HG03108 (cell line): ENCODE results near the gene PCDHGA1.

Experiments
- ATAC-seq: cut with Tn5 transposase; IDR thresholded peaks from one replicate; pipeline ENCODE4 v1.9.1; 2021; ENCODE audit warnings: moderate library complexity; ENCODE audit not compliant: unreplicated experiment

Gene PCDHGA1

GRCh38 chr5:141512390-141512910 is 182.1 kb downstream of the PCDHGA1 start:
- ATAC-seq = no peak

GRCh38 chr5:141512911-141513626 is 182.8 kb downstream of the PCDHGA1 start:
- no peak for ATAC-seq

- ATAC-seq = peak; percentile 17
Measured at GRCh38 chr5:141513627-141514329, 183.5 kb downstream of the PCDHGA1 start.

GRCh38 chr5:141514330-141515133 is 184.2 kb downstream of the PCDHGA1 start:
- no peak for ATAC-seq

GRCh38 chr5:141515141-141515540 is 184.8 kb downstream of the PCDHGA1 start:
- no peak for ATAC-seq

GRCh38 chr5:141515946-141516671 is 185.8 kb downstream of the PCDHGA1 start:
- ATAC-seq = no peak

GRCh38 chr5:141516672-141517025 is 186.3 kb downstream of the PCDHGA1 start:
- no peak for ATAC-seq

- no peak for ATAC-seq
Measured at GRCh38 chr5:141517312-141517711, 187.0 kb downstream of the PCDHGA1 start.

- ATAC-seq = no peak
Measured at GRCh38 chr5:141517880-141518617, 187.7 kb downstream of the PCDHGA1 start.

- no peak for ATAC-seq
Measured at GRCh38 chr5:141518618-141519015, 188.3 kb downstream of the PCDHGA1 start.

GRCh38 chr5:141519605-141520565 is 189.6 kb downstream of the PCDHGA1 start:
- no peak for ATAC-seq

GRCh38 chr5:141521244-141521781 is 191.0 kb downstream of the PCDHGA1 start:
- ATAC-seq = no peak

GRCh38 chr5:141522301-141522700 is 192.0 kb downstream of the PCDHGA1 start:
- ATAC-seq = no peak

GRCh38 chr5:141523991-141524390 is 193.7 kb downstream of the PCDHGA1 start:
- ATAC-seq = no peak

- peak; percentile 77 for ATAC-seq
Measured at GRCh38 chr5:141524604-141525597, 194.6 kb downstream of the PCDHGA1 start.

GRCh38 chr5:141525653-141526052 is 195.3 kb downstream of the PCDHGA1 start:
- no peak for ATAC-seq

- no peak for ATAC-seq
Measured at GRCh38 chr5:141527426-141527825, 197.1 kb downstream of the PCDHGA1 start.
